ENCODE data around the gene ST13.

- no peak for TF ChIP-seq SUZ12 (IDR thresholded peaks at IDR 0.05; ENCODE audit: extremely low read depth, insufficient read depth, insufficient read length)
- no peak for TF ChIP-seq YY1 (IDR thresholded peaks at IDR 0.05; ENCODE audit: insufficient read depth, insufficient read length)
Measured at GRCh38 chr22:40878922-40879321, 22.5 kb upstream of the ST13 start.
